Right cardiac atrium (tissue), 5 donors: Measurements from ENCODE around the gene CNGA4. TPM values are rescaled to one million over a fixed set of nuclear protein-coding genes. Genes with fewer than 3 reads are reported as not detected.
"Not testable (repeated sequence)": the region's sequence is repeated elsewhere in the genome, so short reads cannot be mapped to it uniquely, and the experiment has no call there.

Experiments used
- ATAC-seq, 2 donors: fragments of 200-7000 bp; cut with Tn5 transposase; one replicate each; pipeline versions ENCODE4 v1.8.0 to v1.9.1; 2020; ENCODE audit warnings: moderate library complexity in 2 of 2, mild to moderate bottlenecking in 1 of 2
- DNase-seq, 3 donors: peaks; one replicate each; pipeline ENCODE4 v3.0.0-alpha.2; 2020
- H3K27ac ChIP-seq: one replicate; pipeline ENCODE4 v1.5.1; 2013; ENCODE audit warnings: mild to moderate bottlenecking, low read length, control low read depth, moderate library complexity
- H3K27me3 ChIP-seq: one replicate; pipeline ENCODE4 v1.6.1; 2013; ENCODE audit not compliant: control insufficient read depth, insufficient read depth
- H3K4me1 ChIP-seq: one replicate; pipeline ENCODE4 v1.6.1; 2013; ENCODE audit warnings: low read length; ENCODE audit not compliant: control insufficient read depth, insufficient read depth
- H3K4me3 ChIP-seq: one replicate; pipeline ENCODE4 v1.5.1; 2013; ENCODE audit warnings: low read length, control low read depth
- H3K9me3 ChIP-seq: one replicate; pipeline ENCODE4 v1.6.1; 2013; ENCODE audit warnings: low read length; ENCODE audit not compliant: control insufficient read depth
- WGBS: extraction: QIAGEN DNeasy Blood & Tissue Kit; methylation state at CpG from one replicate; pipeline ENCODE4 v1.1.7; 2013; 5-methylcytosine and 5-hydroxymethylcytosine counted together
- intact Hi-C, 4 donors: fragments of 100-400 bp; cut with DNase I; formaldehyde crosslinking; loops; one replicate each; pipeline versions ENCODE4 v1.11.0 to v1.14.0; 2022 to 2023
- polyA plus RNA-seq: library from polyadenylated mRNA; stranded (reverse); fragments of 200-250 nt; gene quantifications from one replicate; pipeline ENCODE4 v1.2.3, GENCODE V29; 2013
- total RNA-seq, 4 donors: library from RNA; stranded (reverse); fragmentation: NEBNext Ultra II Directional; extraction: Animal tissue kit (Norgen Biotek cat#: 25700); gene quantifications; one replicate each; pipeline ENCODE4 v1.2.1, GENCODE V29; 2021
- donor health status: healthy with polysubstance abuse.
- donor health status: DM: no; HTN: yes; CAD: no.
- donor health status: DM: no; HTN: no; CAD: no.
- donor health status: DM: no; HTN: yes; CAD: no; lungs with severe emphysema.
- donor health status: DM: yes; HTN: yes; CAD: no.

The CNGA4 gene
- total and polyA plus RNA-seq, 5 donors = 0.16 to 0.19 TPM; not detected in 3

DNA sequence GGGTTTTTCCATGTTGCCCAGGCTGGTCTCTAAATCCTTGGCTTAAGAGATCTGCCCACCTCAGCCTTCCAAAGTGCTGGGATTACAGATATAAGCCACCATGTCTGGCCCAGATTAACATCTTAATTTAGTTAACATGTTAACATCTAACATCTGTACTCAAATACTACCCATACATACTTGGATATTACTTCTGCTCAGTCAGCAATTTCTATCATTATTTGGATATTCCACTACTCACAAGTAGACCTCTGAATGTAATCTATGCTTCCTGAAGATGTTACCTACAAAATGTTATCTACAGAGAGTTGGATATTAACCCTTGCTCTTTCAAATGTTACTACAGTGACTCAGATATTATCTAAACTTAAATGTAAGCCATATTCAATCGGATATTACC is 24.8 kb downstream of the CNGA4 start:
- ATAC-seq (no peak), DNase-seq (no peak)
- 96% methylated on average over 1 of the region's 1 CpG for WGBS
- Histone ChIP-seq H3K4me3 (no peak overlapping the region), H3K9me3 (no peaks in the 10 kb centered on the region), H3K27me3 (no peaks in the 10 kb centered on the region), H3K27ac (no peak overlapping the region), H3K4me1 (no peaks in the 10 kb centered on the region)
- intact Hi-C loops = no loop called here

DNA sequence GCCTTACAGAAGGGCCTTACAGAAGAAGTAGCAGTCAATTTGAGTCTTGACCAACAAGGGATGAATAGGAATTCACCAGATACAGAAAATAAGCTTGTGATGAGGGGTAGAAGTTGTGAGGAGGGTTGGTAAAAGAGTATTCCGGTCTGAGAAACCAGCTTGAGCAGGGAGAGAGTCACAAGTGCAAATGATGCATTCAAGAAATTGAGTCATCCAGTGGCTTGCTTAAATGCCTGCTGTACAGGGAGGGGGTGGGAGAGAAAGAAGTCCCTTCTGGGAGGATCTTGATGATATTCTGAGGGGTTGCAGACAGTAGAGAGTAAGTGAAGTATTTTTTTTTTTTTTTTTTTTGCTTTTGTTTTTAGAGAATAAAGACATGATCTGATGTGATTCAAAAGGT is 29.9 kb downstream of the CNGA4 start:
- no peaks in the 10 kb centered on the region for H3K9me3 ChIP-seq
- no peaks in the 10 kb centered on the region for H3K27me3 ChIP-seq
- no peak for ATAC-seq
- DNase-seq = no peak
- H3K27ac ChIP-seq = no peak overlapping the region
- intact Hi-C loops = no loop called here
- WGBS = 85% methylated on average over 1 of the region's 1 CpG
- no peak overlapping the region for H3K4me3 ChIP-seq
- H3K4me1 ChIP-seq = peaks cover 2% of the 10 kb centered on the region

DNA sequence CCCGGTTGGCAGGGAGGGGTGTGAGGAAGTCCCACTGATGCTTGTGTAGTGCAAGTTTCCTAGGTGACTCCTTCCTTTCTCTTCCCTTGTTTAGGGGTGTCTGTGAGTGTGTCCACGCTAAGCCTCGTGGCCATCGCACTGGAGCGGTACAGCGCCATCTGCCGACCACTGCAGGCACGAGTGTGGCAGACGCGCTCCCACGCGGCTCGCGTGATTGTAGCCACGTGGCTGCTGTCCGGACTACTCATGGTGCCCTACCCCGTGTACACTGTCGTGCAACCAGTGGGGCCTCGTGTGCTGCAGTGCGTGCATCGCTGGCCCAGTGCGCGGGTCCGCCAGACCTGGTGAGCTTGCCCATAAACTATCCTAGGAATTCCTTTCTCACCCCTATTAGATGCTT is 31.1 kb downstream of the CNGA4 start:
- H3K27me3 ChIP-seq = no peaks in the 10 kb centered on the region
- peaks cover 2% of the 10 kb centered on the region for H3K4me1 ChIP-seq
- H3K27ac ChIP-seq = no peak overlapping the region
- 86% methylated on average over 24 of the region's 24 CpGs for WGBS
- no peak overlapping the region for H3K4me3 ChIP-seq
- no peaks in the 10 kb centered on the region for H3K9me3 ChIP-seq
- DNase-seq (no peak), ATAC-seq (peak in 1 of 2 donors; percentile 39)
- intact Hi-C loops = no loop called here

DNA sequence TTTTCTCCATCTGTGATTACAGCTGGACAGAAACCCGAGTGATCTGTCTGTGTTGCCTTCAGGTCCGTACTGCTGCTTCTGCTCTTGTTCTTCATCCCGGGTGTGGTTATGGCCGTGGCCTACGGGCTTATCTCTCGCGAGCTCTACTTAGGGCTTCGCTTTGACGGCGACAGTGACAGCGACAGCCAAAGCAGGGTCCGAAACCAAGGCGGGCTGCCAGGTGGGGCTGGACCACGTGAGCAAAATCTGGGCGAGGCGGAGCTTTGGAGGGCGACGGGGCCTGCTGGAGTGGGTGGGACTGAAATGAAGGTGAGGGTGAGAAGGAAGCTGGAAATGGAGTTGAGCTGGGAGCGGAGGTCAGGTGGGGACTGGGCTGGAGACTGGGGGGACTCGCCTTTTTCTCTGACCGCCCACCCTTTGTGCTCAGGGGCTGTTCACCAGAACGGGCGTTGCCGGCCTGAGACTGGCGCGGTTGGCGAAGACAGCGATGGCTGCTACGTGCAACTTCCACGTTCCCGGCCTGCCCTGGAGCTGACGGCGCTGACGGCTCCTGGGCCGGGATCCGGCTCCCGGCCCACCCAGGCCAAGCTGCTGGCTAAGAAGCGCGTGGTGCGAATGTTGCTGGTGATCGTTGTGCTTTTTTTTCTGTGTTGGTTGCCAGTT is 31.8 kb downstream of the CNGA4 start:
- intact Hi-C loops = no loop called here

DNA sequence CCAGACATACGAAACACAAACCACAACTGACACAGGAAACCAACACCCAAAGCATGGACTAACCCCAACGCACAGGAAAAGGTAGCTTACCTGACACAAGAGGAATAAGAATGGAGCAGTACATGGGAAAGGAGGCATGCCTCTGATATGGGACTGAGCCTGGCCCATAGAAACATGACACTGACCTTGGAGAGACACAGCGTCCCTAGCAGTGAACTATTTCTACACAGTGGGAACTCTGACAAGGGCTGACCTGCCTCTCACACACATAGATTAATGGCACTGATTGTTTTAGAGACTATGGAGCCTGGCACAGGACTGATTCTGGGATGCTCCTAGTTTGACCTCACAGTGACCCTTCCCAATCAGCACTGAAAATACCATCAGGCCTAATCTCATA is 32.7 kb downstream of the CNGA4 start:
- intact Hi-C loops = no loop called here
- peak in 1 of 2 donors; percentile 25 for ATAC-seq
- WGBS = 44% methylated on average over 3 of the region's 3 CpGs
- Histone ChIP-seq H3K4me1 (peaks cover 2% of the 10 kb centered on the region), H3K9me3 (no peaks in the 10 kb centered on the region), H3K27ac (no peak overlapping the region), H3K27me3 (no peaks in the 10 kb centered on the region), H3K4me3 (no peak overlapping the region)
- DNase-seq = no peak

More for the DNA sequence above, 31.8 kb downstream of the CNGA4 start:
- ATAC-seq = no peak
- no peaks in the 10 kb centered on the region for H3K27me3 ChIP-seq
- WGBS = 79% methylated on average over 41 of the region's 41 CpGs
- H3K4me1 ChIP-seq = peaks cover 2% of the 10 kb centered on the region
- H3K27ac ChIP-seq = no peak overlapping the region
- no peaks in the 10 kb centered on the region for H3K9me3 ChIP-seq
- DNase-seq = peak in 2 of 3 donors; percentile 52 to 54
- no peak overlapping the region for H3K4me3 ChIP-seq

DNA sequence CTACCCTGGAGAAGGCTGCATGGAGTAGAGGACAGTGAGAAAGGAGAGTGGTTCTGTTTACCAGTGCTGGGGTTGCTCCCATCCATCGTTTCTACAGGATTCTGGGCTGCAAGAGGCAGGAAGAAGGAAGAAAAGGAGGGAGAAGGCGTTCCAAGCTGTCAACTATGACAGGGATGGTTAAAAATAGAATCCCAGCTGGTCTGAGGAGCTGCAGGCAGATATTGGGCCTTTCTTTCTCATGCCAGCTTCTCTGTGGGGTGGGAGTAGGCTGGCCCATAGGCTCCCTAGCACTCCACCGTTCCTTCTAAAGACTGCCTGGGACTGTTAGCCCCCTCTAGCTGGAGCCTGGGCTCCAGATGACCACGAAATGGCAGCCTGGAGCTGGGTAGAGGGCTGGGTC is 34.3 kb downstream of the CNGA4 start:
- Histone ChIP-seq H3K27me3 (no peaks in the 10 kb centered on the region), H3K4me3 (no peak overlapping the region), H3K4me1 (peaks cover 2% of the 10 kb centered on the region), H3K9me3 (no peaks in the 10 kb centered on the region), H3K27ac (no peak overlapping the region)
- DNase-seq (no peak), ATAC-seq (peak; percentile 31 to 60)
- intact Hi-C loops = no loop called here
- WGBS = 36% methylated on average over 4 of the region's 4 CpGs

DNA sequence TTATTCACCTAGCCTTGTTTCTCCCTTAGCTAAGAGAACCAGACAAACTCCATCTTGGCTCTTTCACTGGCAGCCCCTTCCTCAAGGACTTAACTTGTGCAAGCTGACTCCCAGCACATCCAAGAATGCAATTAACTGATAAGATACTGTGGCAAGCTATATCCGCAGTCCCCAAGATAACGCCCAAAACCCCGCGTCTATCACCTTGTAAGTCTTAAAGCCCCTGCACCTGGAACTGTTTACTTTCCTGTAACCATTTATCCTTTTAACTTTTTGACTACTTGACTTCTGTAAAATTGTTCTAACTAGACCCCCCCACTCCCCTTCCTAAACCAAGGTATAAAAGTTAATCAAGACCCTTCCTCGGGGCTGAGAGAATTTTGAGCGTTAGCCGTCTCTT is 41.9 kb downstream of the CNGA4 start:
- DNase-seq, H3K27me3 ChIP-seq, H3K4me1 ChIP-seq, H3K27ac ChIP-seq, intact Hi-C loops, H3K4me3 ChIP-seq, ATAC-seq, H3K9me3 ChIP-seq: not testable (repeated sequence)
- 40% methylated on average over 7 of the region's 7 CpGs for WGBS

DNA sequence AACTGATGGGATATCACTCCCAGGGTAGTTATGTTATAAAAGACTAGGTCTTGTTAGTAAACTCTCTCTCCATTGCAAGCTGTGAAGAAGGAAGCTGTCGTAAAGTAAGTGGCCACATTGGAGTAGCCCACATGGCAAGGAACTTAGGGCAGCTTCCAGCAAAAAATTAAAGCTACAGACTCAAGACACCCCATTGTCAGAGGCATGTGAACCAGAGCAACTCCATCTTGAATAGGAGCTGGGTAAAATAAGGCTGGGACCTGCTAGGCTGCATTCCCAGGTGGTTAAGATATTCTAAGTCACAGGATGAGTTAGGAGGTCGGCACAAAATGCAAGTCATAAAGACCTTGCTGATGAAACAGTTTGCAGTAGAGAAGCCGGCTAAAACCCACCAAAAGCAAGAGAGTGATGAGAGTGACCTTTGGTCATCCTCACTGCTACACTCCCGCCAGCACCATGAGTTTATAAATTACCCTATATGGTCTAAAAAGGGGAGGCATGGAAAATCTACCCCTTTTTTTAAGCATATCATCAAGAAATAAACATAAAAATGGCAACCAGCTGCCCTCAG is 44.6 kb downstream of the CNGA4 start:
- intact Hi-C loops = no loop called here
- 79% methylated on average over 4 of the region's 4 CpGs for WGBS
- no peak overlapping the region for H3K27ac ChIP-seq

DNA sequence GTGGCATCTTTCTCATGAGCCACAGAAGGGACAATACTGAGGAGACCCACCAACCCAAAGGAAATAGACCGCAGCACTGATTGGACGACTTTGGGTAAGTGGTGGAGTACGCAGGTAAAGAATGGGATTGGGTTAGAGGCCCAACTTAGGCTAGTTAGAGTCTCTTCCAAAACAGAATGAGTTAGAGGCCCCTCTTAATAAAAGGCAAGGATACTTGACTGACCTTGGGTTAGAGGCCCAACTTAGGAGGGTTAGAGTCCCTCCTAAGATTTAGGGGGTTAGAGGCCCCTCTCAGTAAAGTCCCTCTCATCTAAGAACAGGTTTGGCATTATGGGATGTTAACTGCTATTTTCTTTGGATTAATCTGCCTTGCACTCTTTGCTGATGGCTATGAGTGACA is 45.4 kb downstream of the CNGA4 start:
- Histone ChIP-seq H3K4me1 (no peaks in the 10 kb centered on the region), H3K4me3 (no peak overlapping the region), H3K27me3 (no peaks in the 10 kb centered on the region), H3K9me3 (no peaks in the 10 kb centered on the region), H3K27ac (no peak overlapping the region)
- intact Hi-C loops = no loop called here
- ATAC-seq (no peak), DNase-seq (no peak)
- 92% methylated on average over 3 of the region's 3 CpGs for WGBS

More for the DNA sequence above, 44.6 kb downstream of the CNGA4 start:
- Histone ChIP-seq H3K27me3 (no peaks in the 10 kb centered on the region), H3K4me1 (no peaks in the 10 kb centered on the region), H3K4me3 (no peak overlapping the region), H3K9me3 (no peaks in the 10 kb centered on the region)
- DNase-seq (no peak), ATAC-seq (no peak)

DNA sequence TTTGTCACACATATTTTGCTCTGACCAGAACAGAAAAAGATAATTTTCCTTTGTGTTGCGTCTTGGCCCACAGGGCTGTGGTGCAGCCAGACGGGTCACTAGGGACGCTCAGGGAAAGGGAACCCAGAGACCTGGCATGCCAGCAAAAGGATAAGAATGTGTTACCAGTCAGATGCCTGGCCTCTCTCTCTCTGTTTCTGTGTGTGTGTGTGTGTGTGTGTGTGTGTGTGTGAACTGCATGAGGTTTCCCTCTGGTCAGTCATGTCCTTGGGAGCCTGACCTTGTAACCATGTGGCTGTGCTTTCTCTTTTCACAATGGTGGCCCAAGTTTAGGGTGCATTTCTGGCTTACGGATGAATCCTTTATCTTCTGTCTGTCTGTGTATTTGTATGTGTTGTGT is 46.1 kb downstream of the CNGA4 start:
- no peaks in the 10 kb centered on the region for H3K4me1 ChIP-seq
- no peaks in the 10 kb centered on the region for H3K27me3 ChIP-seq
- no peak overlapping the region for H3K27ac ChIP-seq
- DNase-seq = peak in 2 of 3 donors; percentile 16 to 42
- peak; percentile 60 to 65 for ATAC-seq
- no peak overlapping the region for H3K4me3 ChIP-seq
- 58% methylated on average over 4 of the region's 4 CpGs for WGBS
- intact Hi-C loops = no loop called here
- no peaks in the 10 kb centered on the region for H3K9me3 ChIP-seq
